ENCODE data around the gene ZBTB7C.

Gene ZBTB7C

DNA sequence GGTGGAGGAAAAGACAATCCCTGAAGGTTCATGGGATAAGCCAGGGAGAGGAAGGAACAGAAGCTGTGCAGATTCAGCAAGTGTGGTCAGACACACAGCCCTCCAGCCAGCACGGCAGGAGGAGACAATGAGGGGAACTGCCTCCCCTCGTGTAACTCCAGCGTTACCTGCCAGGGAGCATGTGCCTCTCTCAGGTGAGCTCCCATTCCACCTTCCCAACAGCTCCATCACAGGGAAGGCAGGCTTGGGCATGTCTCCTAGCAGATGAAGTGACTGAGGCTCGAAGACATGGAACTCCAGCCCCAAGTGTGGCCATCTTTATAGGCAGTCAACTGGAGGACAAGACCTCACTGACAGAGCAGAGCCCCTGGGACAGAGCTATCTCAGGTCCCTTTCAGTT lies 47.4 kb downstream of the ZBTB7C start:
- Histone ChIP-seq H3K4me1 (ENCODE audit: insufficient read depth, low read length, poor library complexity, severe bottlenecking) (no peaks in the 10 kb centered on the region), H3K79me2 (ENCODE audit: insufficient read depth, low read length) (no peaks in the 10 kb centered on the region), H4K20me1 (ENCODE audit: insufficient read depth, low read length, poor library complexity, severe bottlenecking) (no peaks in the 10 kb centered on the region), H3K36me3 (ENCODE audit: insufficient read depth, low read length) (no peaks in the 10 kb centered on the region), H3K9me2 (replicated peaks; ENCODE audit: low read depth, low read length) (no peaks in the 10 kb centered on the region), H2AFZ (ENCODE audit: low read length) (no peak overlapping the region), H3K9ac (ENCODE audit: low read depth, low read length, poor library complexity, severe bottlenecking) (no peak overlapping the region), H3K27me3 (ENCODE audit: insufficient read depth, low read length, poor library complexity, severe bottlenecking) (no peaks in the 10 kb centered on the region), H3K4me2 (ENCODE audit: low read depth, low read length, poor library complexity, severe bottlenecking) (no peak overlapping the region), H3F3A (ENCODE audit: low read depth) (no peaks in the 10 kb centered on the region), H3K9me3 (ENCODE audit: insufficient read depth, low read depth, low read length) (no peaks in the 10 kb centered on the region), H3K4me3 (ENCODE audit: low read length, poor library complexity, severe bottlenecking) (no peak overlapping the region)
- TF ChIP-seq EZH2phosphoT487 (IDR thresholded peaks at IDR 0.05; ENCODE audit: borderline replicate concordance) = no peak
- TF ChIP-seq, protein P1, sequence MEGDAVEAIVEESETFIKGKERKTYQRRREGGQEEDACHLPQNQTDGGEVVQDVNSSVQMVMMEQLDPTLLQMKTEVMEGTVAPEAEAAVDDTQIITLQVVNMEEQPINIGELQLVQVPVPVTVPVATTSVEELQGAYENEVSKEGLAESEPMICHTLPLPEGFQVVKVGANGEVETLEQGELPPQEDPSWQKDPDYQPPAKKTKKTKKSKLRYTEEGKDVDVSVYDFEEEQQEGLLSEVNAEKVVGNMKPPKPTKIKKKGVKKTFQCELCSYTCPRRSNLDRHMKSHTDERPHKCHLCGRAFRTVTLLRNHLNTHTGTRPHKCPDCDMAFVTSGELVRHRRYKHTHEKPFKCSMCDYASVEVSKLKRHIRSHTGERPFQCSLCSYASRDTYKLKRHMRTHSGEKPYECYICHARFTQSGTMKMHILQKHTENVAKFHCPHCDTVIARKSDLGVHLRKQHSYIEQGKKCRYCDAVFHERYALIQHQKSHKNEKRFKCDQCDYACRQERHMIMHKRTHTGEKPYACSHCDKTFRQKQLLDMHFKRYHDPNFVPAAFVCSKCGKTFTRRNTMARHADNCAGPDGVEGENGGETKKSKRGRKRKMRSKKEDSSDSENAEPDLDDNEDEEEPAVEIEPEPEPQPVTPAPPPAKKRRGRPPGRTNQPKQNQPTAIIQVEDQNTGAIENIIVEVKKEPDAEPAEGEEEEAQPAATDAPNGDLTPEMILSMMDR (conservative IDR thresholded peaks at IDR 0.05; ENCODE audit: low read length) = no peak

DNA sequence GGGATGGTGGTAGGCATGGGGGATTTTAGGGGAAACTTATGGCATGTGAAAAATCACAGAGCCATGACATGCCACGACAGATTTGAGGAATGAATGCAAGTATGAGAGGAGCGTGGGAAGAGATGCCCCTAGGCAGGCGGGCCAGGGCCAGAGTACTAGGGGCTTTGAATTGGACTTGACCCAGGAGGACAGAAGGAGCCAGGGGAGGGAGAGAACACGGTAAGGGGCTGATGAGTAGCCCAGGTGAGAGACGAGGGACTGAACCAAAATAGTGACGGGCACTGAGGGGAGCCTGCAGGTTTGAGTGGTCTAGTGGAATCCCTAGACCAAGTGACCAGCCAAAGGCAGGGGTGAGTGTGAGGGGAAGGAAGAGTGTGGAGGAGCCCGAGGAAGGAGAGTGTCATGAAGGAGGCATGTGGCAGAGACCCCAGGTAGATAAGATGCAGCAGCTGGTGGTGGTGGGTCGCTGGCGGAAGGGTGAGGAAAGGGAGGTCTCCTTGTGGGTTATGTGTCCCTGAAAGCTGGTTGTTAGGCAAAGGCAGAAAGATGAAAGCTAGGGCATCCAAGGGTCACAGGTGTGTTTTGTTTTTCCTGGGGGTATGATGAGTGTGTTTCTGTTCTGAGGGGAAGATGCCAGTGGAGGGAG lies 48.7 kb downstream of the ZBTB7C start:
- Histone ChIP-seq H3F3A (ENCODE audit: low read depth) (no peaks in the 10 kb centered on the region), H2AFZ (ENCODE audit: low read length) (no peak overlapping the region), H3K9me3 (ENCODE audit: insufficient read depth, low read depth, low read length) (no peaks in the 10 kb centered on the region), H4K20me1 (ENCODE audit: insufficient read depth, low read length, poor library complexity, severe bottlenecking) (no peaks in the 10 kb centered on the region), H3K4me1 (ENCODE audit: insufficient read depth, low read length, poor library complexity, severe bottlenecking) (no peaks in the 10 kb centered on the region), H3K9ac (ENCODE audit: low read depth, low read length, poor library complexity, severe bottlenecking) (no peak overlapping the region), H3K4me3 (ENCODE audit: low read length, poor library complexity, severe bottlenecking) (no peak overlapping the region), H3K27me3 (ENCODE audit: insufficient read depth, low read length, poor library complexity, severe bottlenecking) (no peaks in the 10 kb centered on the region), H3K4me2 (ENCODE audit: low read depth, low read length, poor library complexity, severe bottlenecking) (no peak overlapping the region), H3K79me2 (ENCODE audit: insufficient read depth, low read length) (no peaks in the 10 kb centered on the region), H3K36me3 (ENCODE audit: insufficient read depth, low read length) (no peaks in the 10 kb centered on the region), H3K9me2 (replicated peaks; ENCODE audit: low read depth, low read length) (no peaks in the 10 kb centered on the region)
- TF ChIP-seq, protein P1 (conservative IDR thresholded peaks at IDR 0.05; ENCODE audit: low read length) = no peak
- no peak for TF ChIP-seq EZH2phosphoT487 (IDR thresholded peaks at IDR 0.05; ENCODE audit: borderline replicate concordance)

DNA sequence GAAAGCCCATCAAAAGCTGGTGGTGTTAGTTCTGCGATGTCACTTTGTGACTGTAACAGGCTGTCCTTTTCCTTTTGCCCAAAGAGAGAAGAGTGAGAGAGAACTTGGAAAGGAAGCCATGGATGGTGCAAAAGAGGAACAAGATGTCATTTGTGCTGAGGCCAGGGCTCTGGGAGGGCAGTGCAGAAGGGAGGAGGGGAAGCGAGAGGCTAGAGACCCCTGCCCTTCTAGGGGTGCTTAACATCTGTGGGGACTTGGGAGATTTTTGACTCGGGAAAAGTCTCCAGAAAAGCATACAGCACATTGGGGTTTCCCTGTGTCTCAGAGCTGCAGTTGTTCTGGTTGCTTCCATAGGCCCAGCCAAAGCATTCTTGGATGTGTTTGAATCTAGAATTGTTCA lies 49.6 kb downstream of the ZBTB7C start:
- Histone ChIP-seq H3K9me2 (replicated peaks; ENCODE audit: low read depth, low read length) (no peaks in the 10 kb centered on the region), H2AFZ (ENCODE audit: low read length) (no peak overlapping the region), H4K20me1 (ENCODE audit: insufficient read depth, low read length, poor library complexity, severe bottlenecking) (no peaks in the 10 kb centered on the region), H3K27me3 (ENCODE audit: insufficient read depth, low read length, poor library complexity, severe bottlenecking) (no peaks in the 10 kb centered on the region), H3K4me2 (ENCODE audit: low read depth, low read length, poor library complexity, severe bottlenecking) (no peak overlapping the region), H3K9ac (ENCODE audit: low read depth, low read length, poor library complexity, severe bottlenecking) (no peak overlapping the region), H3K36me3 (ENCODE audit: insufficient read depth, low read length) (no peaks in the 10 kb centered on the region), H3K4me3 (ENCODE audit: low read length, poor library complexity, severe bottlenecking) (no peak overlapping the region), H3K79me2 (ENCODE audit: insufficient read depth, low read length) (no peaks in the 10 kb centered on the region), H3K9me3 (ENCODE audit: insufficient read depth, low read depth, low read length) (no peaks in the 10 kb centered on the region), H3F3A (ENCODE audit: low read depth) (no peaks in the 10 kb centered on the region), H3K4me1 (ENCODE audit: insufficient read depth, low read length, poor library complexity, severe bottlenecking) (no peaks in the 10 kb centered on the region)
- TF ChIP-seq EZH2phosphoT487 (IDR thresholded peaks at IDR 0.05; ENCODE audit: borderline replicate concordance) = no peak
- TF ChIP-seq, protein P1 (conservative IDR thresholded peaks at IDR 0.05; ENCODE audit: low read length) = no peak

All from Loucy (cell line).